GM23338 (cell line): ENCODE measurements around the gene MZT2A. TPM values are rescaled to one million over a fixed set of nuclear protein-coding genes. Genes with fewer than 3 reads are reported as not detected.
"Not testable (repeated sequence)": the region's sequence is repeated elsewhere in the genome, so short reads cannot be mapped to it uniquely, and the experiment has no call there.

Experiments
- ATAC-seq: fragments of 200-7000 bp; cut with Tn5 transposase; 3 replicates; pipeline ENCODE4 v1.9.1; 2020
- DNase-seq: peaks from one replicate; pipeline ENCODE4 v3.0.0-alpha.2; 2015; ENCODE audit warnings: low spot score
- H2AFZ ChIP-seq: fragments of 200-600 bp; sonication (generic); 2 replicates; pipeline ENCODE4 v1.8.0; 2016; ENCODE audit warnings: antibody characterized with exemption, mild to moderate bottlenecking, moderate library complexity
- H3F3A ChIP-seq: fragments of 200-600 bp; sonication (generic); replicated peaks from 2 replicates; pipeline ENCODE4 v1.8.0; 2017; ENCODE audit warnings: antibody characterized with exemption, mixed run types, low read depth
- H3K27ac ChIP-seq: fragments of 200-600 bp; sonication (generic); 2 replicates; pipeline ENCODE4 v1.6.1; 2016; ENCODE audit warnings: low read depth
- H3K27me3 ChIP-seq: fragments of 200-600 bp; sonication (generic); 2 replicates; pipeline ENCODE4 v1.8.0; 2016; ENCODE audit warnings: mild to moderate bottlenecking, mixed run types, moderate library complexity; ENCODE audit not compliant: insufficient read depth
- H3K36me3 ChIP-seq: fragments of 200-600 bp; sonication (generic); 2 replicates; pipeline ENCODE4 v1.8.0; 2016; ENCODE audit warnings: mild to moderate bottlenecking; ENCODE audit not compliant: insufficient read depth
- H3K4me1 ChIP-seq: fragments of 200-600 bp; sonication (generic); 2 replicates; pipeline ENCODE4 v1.8.0; 2016; ENCODE audit warnings: mild to moderate bottlenecking, moderate library complexity; ENCODE audit not compliant: insufficient read depth
- H3K4me2 ChIP-seq: fragments of 200-600 bp; sonication (generic); 2 replicates; pipeline ENCODE4 v1.7.1; 2017; ENCODE audit warnings: mixed run types
- H3K4me3 ChIP-seq: fragments of 200-600 bp; sonication (generic); 2 replicates; pipeline ENCODE4 v1.6.1; 2016; ENCODE audit warnings: mixed run types
- H3K79me2 ChIP-seq: fragments of 200-600 bp; sonication (generic); replicated peaks from 2 replicates; pipeline ENCODE4 v1.8.0; 2017; ENCODE audit warnings: mild to moderate bottlenecking; ENCODE audit not compliant: insufficient read depth
- H3K9me2 ChIP-seq: fragments of 200-600 bp; sonication (generic); 2 replicates; pipeline ENCODE4 v1.8.0; 2017; ENCODE audit not compliant: insufficient read depth
- H4K20me1 ChIP-seq: fragments of 200-600 bp; sonication (generic); replicated peaks from 2 replicates; pipeline ENCODE4 v1.8.0; 2017; ENCODE audit warnings: mild to moderate bottlenecking; ENCODE audit not compliant: insufficient read depth
- H3K27ac Mint-ChIP-seq: 2 replicates; pipeline ENCODE4 v1.8.0; 2020; ENCODE audit warnings: inconsistent platforms, mild to moderate bottlenecking, moderate library complexity, mixed read lengths
- H3K27me3 Mint-ChIP-seq: 3 replicates; pipeline ENCODE4 v1.8.0; 2022; ENCODE audit warnings: low read depth, mild to moderate bottlenecking, moderate library complexity, mixed read lengths, inconsistent platforms; ENCODE audit not compliant: insufficient read depth, poor library complexity
- H3K36me3 Mint-ChIP-seq: 3 replicates; pipeline ENCODE4 v1.8.0; 2021; ENCODE audit warnings: low read depth, mild to moderate bottlenecking, inconsistent platforms, moderate library complexity, mixed read lengths
- H3K4me1 Mint-ChIP-seq: 3 replicates; pipeline ENCODE4 v1.8.0; 2020; ENCODE audit warnings: mild to moderate bottlenecking, inconsistent platforms, mixed read lengths
- H3K4me3 Mint-ChIP-seq: 3 replicates; pipeline ENCODE4 v1.8.0; 2021; ENCODE audit warnings: moderate library complexity, mild to moderate bottlenecking, inconsistent platforms, mixed read lengths
- H3K9me3 Mint-ChIP-seq: 3 replicates; pipeline ENCODE4 v1.8.0; 2020; ENCODE audit warnings: moderate library complexity, mild to moderate bottlenecking, inconsistent platforms, mixed read lengths
- long read RNA-seq: library from polyadenylated mRNA; unstranded; transcript quantifications from one replicate; pipeline ENCODE4 v2.0.0, GENCODE V29; 2020; ENCODE audit not compliant: unreplicated experiment
- polyA plus RNA-seq: library from polyadenylated mRNA; unstranded; fragments of >200 nt; fragmentation: Nextera tagmentation; extraction: Ambion mirVana; gene quantifications from 2 replicates; pipeline ENCODE4 v1.2.1, GENCODE V29; 2016
- total RNA-seq: library from RNA; depleted of rRNA; stranded (reverse); fragments of >200 nt; shearing (Covaris generic); gene quantifications from 2 replicates; pipeline ENCODE4 v1.2.3, GENCODE V29; 2014; rRNA removed

Gene MZT2A, protein sequence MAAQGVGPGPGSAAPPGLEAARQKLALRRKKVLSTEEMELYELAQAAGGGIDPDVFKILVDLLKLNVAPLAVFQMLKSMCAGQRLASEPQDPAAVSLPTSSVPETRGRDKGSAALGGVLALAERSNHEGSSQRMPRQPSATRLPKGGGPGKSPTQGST
- total RNA-seq (56.9 and 69.0 TPM in 2 replicates), polyA plus RNA-seq (120 and 141 TPM in 2 replicates)
- long read RNA-seq, transcript MZT2A-204 (4 exons, 980 nt) = minor isoform, 9 of 87 reads
- long read RNA-seq, transcript MZT2A-201 (3 exons, 624 nt) = major isoform, 59 of 87 reads
- long read RNA-seq, partial matches to known transcripts = 10 of 87 reads
- long read RNA-seq, other reads (novel, unspliced or antisense) = 9 of 87 reads

DNA sequence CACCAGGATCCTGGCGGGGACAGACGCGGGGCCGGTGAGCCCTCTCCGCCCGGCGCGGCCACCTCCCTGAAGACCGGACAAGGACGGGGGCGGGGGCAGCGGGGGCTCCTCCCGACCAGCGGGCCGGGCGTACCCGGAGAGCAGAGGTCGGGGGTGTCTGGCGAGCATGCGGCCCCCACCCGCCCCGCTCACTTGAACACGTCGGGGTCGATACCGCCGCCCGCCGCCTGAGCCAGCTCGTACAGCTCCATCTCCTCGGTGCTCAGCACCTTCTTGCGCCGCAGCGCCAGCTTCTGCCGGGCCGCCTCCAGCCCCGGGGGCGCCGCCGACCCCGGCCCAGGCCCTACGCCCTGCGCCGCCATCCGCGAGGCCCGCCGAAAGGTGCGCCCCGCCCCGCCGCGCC is at the start of gene MZT2A:
Gene MZT2A (minus strand): TSS at position 383 of the 403 bp plus-strand sequence. CDS start 21 bp downstream, at position 362.
- H3K4me3 ChIP-seq = peak within 1 kb of the TSS; percentile 90
- not testable (repeated sequence) for H3K27me3 ChIP-seq, ATAC-seq, H3K4me1 ChIP-seq, H4K20me1 ChIP-seq, H3K9me3 Mint-ChIP-seq, H3F3A ChIP-seq, H3K36me3 ChIP-seq, DNase-seq, H3K9me2 ChIP-seq
- peaks cover 18% of the 10 kb centered on the region for H3K36me3 Mint-ChIP-seq
- peak within 1 kb of the TSS; percentile 95 for H3K4me2 ChIP-seq
- H3K27ac ChIP-seq = peak within 1 kb of the TSS; percentile 94
- H3K79me2 ChIP-seq = peaks cover 38% of the 10 kb centered on the region
- H3K4me1 Mint-ChIP-seq = peaks cover 12% of the 10 kb centered on the region
- H3K4me3 Mint-ChIP-seq = peak within 1 kb of the TSS; percentile 99
- peak within 1 kb of the TSS; percentile 86 for H2AFZ ChIP-seq
- peak within 1 kb of the TSS; percentile 100 for H3K27ac Mint-ChIP-seq
- peaks cover 19% of the 10 kb centered on the region for H3K27me3 Mint-ChIP-seq

DNA sequence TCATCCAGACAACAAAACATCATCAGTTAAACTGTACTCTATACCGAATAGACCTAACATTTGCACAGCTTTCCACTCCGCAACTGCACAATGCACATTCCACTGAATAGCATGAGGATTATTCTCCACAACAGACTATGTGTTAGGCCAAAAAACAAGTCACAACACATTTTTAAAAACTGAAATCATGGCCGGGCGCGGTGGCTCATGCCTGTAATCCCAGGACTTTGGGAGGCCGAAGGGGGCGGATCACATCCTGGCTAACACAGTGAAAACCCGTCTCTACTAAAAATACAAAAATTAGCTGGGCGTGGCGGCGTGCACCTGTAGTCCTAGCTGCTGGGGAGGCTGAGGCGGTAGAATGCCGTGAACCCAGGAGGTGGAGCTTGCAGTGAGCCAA is 46.7 kb upstream of the MZT2A start:
- not testable (repeated sequence) for H3K36me3 Mint-ChIP-seq

DNA sequence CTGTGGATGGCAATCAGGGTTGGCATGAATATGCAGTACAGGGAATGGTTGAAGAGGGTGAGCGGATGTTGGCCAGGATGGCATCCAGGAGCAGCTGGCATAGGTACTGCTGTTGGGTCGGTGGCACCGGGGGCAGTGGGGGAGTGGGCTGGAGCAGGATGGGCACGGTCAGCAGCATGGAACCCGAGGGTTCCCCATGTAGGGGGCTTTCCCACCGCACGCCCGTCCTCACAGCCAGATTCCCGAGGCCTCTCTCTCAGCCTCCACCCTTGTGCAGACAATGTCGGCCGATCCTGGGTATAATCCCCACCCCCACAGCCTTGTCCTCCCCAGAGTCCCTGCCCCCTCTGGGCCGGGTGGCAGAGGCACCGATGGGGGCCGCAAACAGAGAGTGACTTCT is 44.6 kb upstream of the MZT2A start:
- H3K4me2 ChIP-seq, H3K27me3 Mint-ChIP-seq, H3K79me2 ChIP-seq, ATAC-seq, H3K27ac Mint-ChIP-seq, H3K27me3 ChIP-seq, H3K36me3 Mint-ChIP-seq, H3K9me3 Mint-ChIP-seq, H3F3A ChIP-seq, H2AFZ ChIP-seq, DNase-seq, H3K4me1 ChIP-seq, H3K27ac ChIP-seq, H3K4me3 ChIP-seq, H3K36me3 ChIP-seq, H3K4me3 Mint-ChIP-seq, H3K9me2 ChIP-seq, H4K20me1 ChIP-seq, H3K4me1 Mint-ChIP-seq: not testable (repeated sequence)

More for the DNA sequence above, 46.7 kb upstream of the MZT2A start:
- not testable (repeated sequence) for H3K27me3 Mint-ChIP-seq, H2AFZ ChIP-seq, H3K9me2 ChIP-seq, H3K9me3 Mint-ChIP-seq, H3K27ac ChIP-seq, H3K27ac Mint-ChIP-seq, DNase-seq, H3K4me1 Mint-ChIP-seq, H4K20me1 ChIP-seq, H3K4me2 ChIP-seq, H3K36me3 ChIP-seq, H3F3A ChIP-seq, H3K4me3 ChIP-seq, H3K4me3 Mint-ChIP-seq, ATAC-seq, H3K79me2 ChIP-seq, H3K4me1 ChIP-seq, H3K27me3 ChIP-seq

DNA sequence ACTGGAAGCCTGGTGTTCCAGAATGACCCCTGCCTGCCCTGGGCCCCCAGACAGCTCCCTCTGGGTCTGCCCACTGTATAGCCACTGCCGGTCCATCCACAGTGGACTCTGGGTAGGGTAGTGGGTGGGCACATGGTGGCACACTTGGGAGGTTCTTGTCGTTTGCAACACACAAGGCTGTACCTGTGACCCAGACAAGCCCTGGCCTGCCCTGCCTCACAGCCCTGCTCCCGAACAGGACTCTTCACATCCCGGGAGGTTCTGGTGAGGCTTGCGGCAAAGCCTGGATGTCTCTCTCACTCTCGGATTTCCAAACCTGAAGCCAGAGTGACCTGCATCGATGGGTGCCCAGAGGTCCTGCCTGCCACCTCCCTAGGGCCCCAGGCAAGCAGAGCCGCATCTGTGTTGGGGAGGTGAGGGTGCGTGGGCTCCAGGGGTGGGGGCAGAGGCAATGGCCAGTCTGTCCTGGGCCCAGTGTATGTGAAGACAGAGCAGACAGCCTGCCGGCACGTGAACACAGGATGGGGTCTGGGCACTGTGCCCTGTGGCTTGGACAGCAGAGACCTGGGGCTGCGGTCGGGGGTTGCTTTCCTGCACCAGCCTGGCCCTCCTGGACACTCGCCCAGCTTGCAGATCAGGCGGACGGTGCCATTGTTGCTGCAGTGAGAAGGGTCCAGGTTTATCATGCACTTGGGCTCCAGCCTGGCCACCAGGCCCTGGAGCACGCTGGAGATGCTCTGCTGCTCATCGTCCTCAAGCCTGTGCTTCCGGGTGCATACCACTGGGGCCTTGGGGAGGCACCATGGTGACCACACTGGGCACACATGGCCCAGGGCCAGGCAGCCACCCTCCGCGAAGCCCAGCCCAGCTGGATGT is 44.0 kb upstream of the MZT2A start:
- H3K4me1 Mint-ChIP-seq, H3K27me3 Mint-ChIP-seq, H3K9me2 ChIP-seq, H3K27ac Mint-ChIP-seq, DNase-seq, H3K27me3 ChIP-seq, H4K20me1 ChIP-seq, H3K36me3 ChIP-seq, H3F3A ChIP-seq, H3K79me2 ChIP-seq, H3K36me3 Mint-ChIP-seq, H3K4me3 Mint-ChIP-seq, H3K27ac ChIP-seq, H3K4me3 ChIP-seq, H2AFZ ChIP-seq, H3K4me1 ChIP-seq, H3K4me2 ChIP-seq, ATAC-seq, H3K9me3 Mint-ChIP-seq: not testable (repeated sequence)
